ENCODE data around the gene SGMS1. TPM values are rescaled to one million over a fixed set of nuclear protein-coding genes. Genes with fewer than 3 reads are reported as not detected.
"Not testable (repeated sequence)": the region's sequence is repeated elsewhere in the genome, so short reads cannot be mapped to it uniquely, and the experiment has no call there.

SGMS1 gene
- polyA plus RNA-seq, 1 donor from 2014 or later = 8.0 TPM

- no peak overlapping the region for H3K4me2 ChIP-seq (ENCODE audit: low read length)
- no peak overlapping the region for H2AFZ ChIP-seq (ENCODE audit: low read depth, low read length)
- H3F3A ChIP-seq (ENCODE audit: insufficient read depth, low read length, poor library complexity, severe bottlenecking) = no peaks in the 10 kb centered on the region
- H3K27ac ChIP-seq (ENCODE audit: low read length) = no peak overlapping the region
- H4K20me1 ChIP-seq (ENCODE audit: insufficient read depth) = no peaks in the 10 kb centered on the region
- H3K27me3 ChIP-seq (ENCODE audit: insufficient read depth, low read depth, low read length) = no peaks in the 10 kb centered on the region
- H3K9ac ChIP-seq (ENCODE audit: low read length) = no peak overlapping the region
- H3K9me2 ChIP-seq (ENCODE audit: insufficient read depth, low read length) = no peaks in the 10 kb centered on the region
- H3K79me2 ChIP-seq (replicated peaks; ENCODE audit: insufficient read depth, low read length) = no peaks in the 10 kb centered on the region
- TF ChIP-seq POLR2AphosphoS5 (IDR thresholded peaks at IDR 0.05) (no peak), MXI1 (conservative IDR thresholded peaks at IDR 0.05; ENCODE audit: poor library complexity, severe bottlenecking) (no peak)
- TF ChIP-seq, protein P1, sequence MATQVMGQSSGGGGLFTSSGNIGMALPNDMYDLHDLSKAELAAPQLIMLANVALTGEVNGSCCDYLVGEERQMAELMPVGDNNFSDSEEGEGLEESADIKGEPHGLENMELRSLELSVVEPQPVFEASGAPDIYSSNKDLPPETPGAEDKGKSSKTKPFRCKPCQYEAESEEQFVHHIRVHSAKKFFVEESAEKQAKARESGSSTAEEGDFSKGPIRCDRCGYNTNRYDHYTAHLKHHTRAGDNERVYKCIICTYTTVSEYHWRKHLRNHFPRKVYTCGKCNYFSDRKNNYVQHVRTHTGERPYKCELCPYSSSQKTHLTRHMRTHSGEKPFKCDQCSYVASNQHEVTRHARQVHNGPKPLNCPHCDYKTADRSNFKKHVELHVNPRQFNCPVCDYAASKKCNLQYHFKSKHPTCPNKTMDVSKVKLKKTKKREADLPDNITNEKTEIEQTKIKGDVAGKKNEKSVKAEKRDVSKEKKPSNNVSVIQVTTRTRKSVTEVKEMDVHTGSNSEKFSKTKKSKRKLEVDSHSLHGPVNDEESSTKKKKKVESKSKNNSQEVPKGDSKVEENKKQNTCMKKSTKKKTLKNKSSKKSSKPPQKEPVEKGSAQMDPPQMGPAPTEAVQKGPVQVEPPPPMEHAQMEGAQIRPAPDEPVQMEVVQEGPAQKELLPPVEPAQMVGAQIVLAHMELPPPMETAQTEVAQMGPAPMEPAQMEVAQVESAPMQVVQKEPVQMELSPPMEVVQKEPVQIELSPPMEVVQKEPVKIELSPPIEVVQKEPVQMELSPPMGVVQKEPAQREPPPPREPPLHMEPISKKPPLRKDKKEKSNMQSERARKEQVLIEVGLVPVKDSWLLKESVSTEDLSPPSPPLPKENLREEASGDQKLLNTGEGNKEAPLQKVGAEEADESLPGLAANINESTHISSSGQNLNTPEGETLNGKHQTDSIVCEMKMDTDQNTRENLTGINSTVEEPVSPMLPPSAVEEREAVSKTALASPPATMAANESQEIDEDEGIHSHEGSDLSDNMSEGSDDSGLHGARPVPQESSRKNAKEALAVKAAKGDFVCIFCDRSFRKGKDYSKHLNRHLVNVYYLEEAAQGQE (IDR thresholded peaks at IDR 0.05; ENCODE audit: borderline replicate concordance) = no peak
- no peak overlapping the region for H3K4me3 ChIP-seq (ENCODE audit: low read length)
- H3K9me3 ChIP-seq (ENCODE audit: low read length) = no peaks in the 10 kb centered on the region
- no peaks in the 10 kb centered on the region for H3K36me3 ChIP-seq (ENCODE audit: insufficient read depth, low read length)
These were observed 49.5 kb downstream of the SGMS1 start for GRCh38 chr10:50574305-50574704.

DNA sequence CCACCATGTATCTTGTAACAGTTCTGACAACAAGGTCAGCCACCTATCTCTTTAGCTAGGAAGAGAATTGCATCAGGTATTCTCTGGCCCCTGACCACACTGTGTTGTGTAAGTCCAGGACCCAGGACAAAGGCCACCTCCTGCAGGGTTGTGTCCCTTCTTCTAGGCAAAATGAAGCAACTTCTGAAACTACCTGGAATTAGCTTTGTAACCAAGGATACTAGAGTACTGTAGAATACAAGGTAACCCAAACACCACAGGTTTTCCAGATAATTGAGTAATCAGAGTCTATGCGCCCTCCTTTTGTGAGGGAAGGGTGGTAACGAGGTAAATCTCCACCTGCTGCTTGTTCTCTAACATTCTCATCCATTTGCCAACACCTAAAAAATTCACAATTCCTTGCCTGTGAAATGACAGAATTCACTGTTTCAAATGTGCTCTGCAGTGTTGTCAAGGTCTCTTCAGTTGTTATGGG, 51.7 kb downstream of the SGMS1 start:
- H4K20me1 ChIP-seq (ENCODE audit: insufficient read depth) = no peaks in the 10 kb centered on the region
- no peak overlapping the region for H3K4me3 ChIP-seq (ENCODE audit: low read length)
- no peak overlapping the region for H3K27ac ChIP-seq (ENCODE audit: low read length)
- H3K4me2 ChIP-seq (ENCODE audit: low read length) = no peak overlapping the region
- H3F3A ChIP-seq (ENCODE audit: insufficient read depth, low read length, poor library complexity, severe bottlenecking) = no peaks in the 10 kb centered on the region
- no peak for TF ChIP-seq RAD21 (conservative IDR thresholded peaks at IDR 0.05)
- TF ChIP-seq POLR2AphosphoS5 (IDR thresholded peaks at IDR 0.05) = no peak
- TF ChIP-seq, protein P1 (IDR thresholded peaks at IDR 0.05; ENCODE audit: borderline replicate concordance) = no peak
- TF ChIP-seq TAF1 (IDR thresholded peaks at IDR 0.05; ENCODE audit: low read depth) = no peak
- no peak for TF ChIP-seq EP300 (conservative IDR thresholded peaks at IDR 0.05; ENCODE audit: poor library complexity, severe bottlenecking)
- no peak for TF ChIP-seq MXI1 (conservative IDR thresholded peaks at IDR 0.05; ENCODE audit: poor library complexity, severe bottlenecking)
- TF ChIP-seq SMC3 (conservative IDR thresholded peaks at IDR 0.05; ENCODE audit: poor library complexity) = no peak
- no peak for TF ChIP-seq EZH2 (IDR thresholded peaks at IDR 0.05; ENCODE audit: borderline replicate concordance, insufficient read depth, low read length, poor library complexity, severe bottlenecking)
- no peak for TF ChIP-seq CTCF (IDR thresholded peaks at IDR 0.05; ENCODE audit: poor library complexity, severe bottlenecking)
- no peaks in the 10 kb centered on the region for H3K79me2 ChIP-seq (replicated peaks; ENCODE audit: insufficient read depth, low read length)
- no peak overlapping the region for H3K9ac ChIP-seq (ENCODE audit: low read length)
- no peaks in the 10 kb centered on the region for H3K27me3 ChIP-seq (ENCODE audit: insufficient read depth, low read depth, low read length)
- H2AFZ ChIP-seq (ENCODE audit: low read depth, low read length) = no peak overlapping the region
- no peaks in the 10 kb centered on the region for H3K9me2 ChIP-seq (ENCODE audit: insufficient read depth, low read length)
- H3K9me3 ChIP-seq (ENCODE audit: low read length) = no peaks in the 10 kb centered on the region
- H3K36me3 ChIP-seq (ENCODE audit: insufficient read depth, low read length) = no peaks in the 10 kb centered on the region

DNA sequence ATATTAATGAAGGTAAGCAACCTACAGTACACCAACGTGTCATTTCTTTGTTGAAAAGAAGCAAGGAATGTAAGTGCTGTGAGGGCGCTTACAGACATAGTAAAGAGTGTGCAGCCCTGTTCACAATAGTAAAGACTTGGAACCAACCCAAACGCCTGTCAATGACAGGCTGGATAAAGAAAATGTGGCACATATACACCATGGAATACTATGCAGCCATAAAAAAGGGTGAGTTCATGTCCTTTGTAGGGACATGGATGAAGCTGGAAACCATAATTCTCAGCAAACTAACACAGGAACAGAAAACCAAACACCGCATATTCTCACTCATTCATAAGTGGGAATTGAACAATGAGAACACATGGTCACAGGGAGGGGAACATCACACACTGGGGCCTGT, 55.0 kb downstream of the SGMS1 start:
- H3K4me2 ChIP-seq (ENCODE audit: low read length); H3K36me3 ChIP-seq (ENCODE audit: insufficient read depth, low read length); H3F3A ChIP-seq (ENCODE audit: insufficient read depth, low read length, poor library complexity, severe bottlenecking); H4K20me1 ChIP-seq (ENCODE audit: insufficient read depth); H3K9ac ChIP-seq (ENCODE audit: low read length); H3K79me2 ChIP-seq (replicated peaks; ENCODE audit: insufficient read depth, low read length); H2AFZ ChIP-seq (ENCODE audit: low read depth, low read length); H3K27me3 ChIP-seq (ENCODE audit: insufficient read depth, low read depth, low read length); H3K9me2 ChIP-seq (ENCODE audit: insufficient read depth, low read length); H3K9me3 ChIP-seq (ENCODE audit: low read length); H3K27ac ChIP-seq (ENCODE audit: low read length); H3K4me3 ChIP-seq (ENCODE audit: low read length): not testable (repeated sequence)

All from neural cell (in vitro differentiated cells).